GM13976 (cell line): ENCODE results near the gene OTOGL.

ENCODE experiments used
- DNase-seq: peaks from one replicate; pipeline ENCODE4 v3.0.0; 2012; ENCODE audit warnings: low spot score
- in situ Hi-C: fragments of 300-500 bp; cut with MboI; formaldehyde crosslinking; loops from one replicate; pipeline ENCODE4 v1.12.0; 2022; ENCODE audit warnings: low sequenced_read_pairs, mixed read lengths, inconsistent platforms; ENCODE audit not compliant: unreplicated experiment
- TF ChIP-seq, protein P1 (sequence below): IDR thresholded peaks from 2 replicates; pipeline ENCODE4 v1.5.1; 2012; ENCODE audit warnings: borderline replicate concordance, mild to moderate bottlenecking; ENCODE audit not compliant: insufficient read depth; ENCODE audit errors: extremely low read depth, missing control alignments, control extremely low read depth

Gene OTOGL

DNA sequence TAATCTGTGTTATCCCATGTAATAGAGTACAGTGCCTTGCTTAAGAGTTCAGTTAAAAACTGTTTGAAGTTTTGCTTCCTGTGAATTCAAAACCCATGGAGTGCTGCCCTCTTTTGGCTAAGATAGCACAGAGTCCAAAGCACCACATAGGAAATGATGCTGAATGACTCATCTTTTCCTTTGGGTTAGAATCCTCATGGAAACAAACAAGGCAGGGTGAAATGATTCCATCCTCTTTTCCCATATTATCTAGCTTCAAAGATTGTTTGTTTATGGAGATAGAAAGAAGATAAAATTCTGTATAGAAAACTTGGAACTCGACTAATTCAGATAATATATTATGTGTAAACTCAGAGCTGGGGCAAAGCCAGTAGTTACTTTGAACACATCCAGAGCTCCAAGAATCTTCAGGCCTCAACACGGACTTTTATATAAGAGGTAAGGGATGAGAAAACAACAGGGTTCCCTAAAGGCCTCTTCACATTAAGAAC is 87.4 kb downstream of the OTOGL start:
- in situ Hi-C loops: loop anchor here (25.0 kb wide), 2 partner anchors 424 to 624 kb away; no protein-coding TSS in a partner anchor
- DNase-seq: peak; percentile 30
- TF ChIP-seq, protein P1, sequence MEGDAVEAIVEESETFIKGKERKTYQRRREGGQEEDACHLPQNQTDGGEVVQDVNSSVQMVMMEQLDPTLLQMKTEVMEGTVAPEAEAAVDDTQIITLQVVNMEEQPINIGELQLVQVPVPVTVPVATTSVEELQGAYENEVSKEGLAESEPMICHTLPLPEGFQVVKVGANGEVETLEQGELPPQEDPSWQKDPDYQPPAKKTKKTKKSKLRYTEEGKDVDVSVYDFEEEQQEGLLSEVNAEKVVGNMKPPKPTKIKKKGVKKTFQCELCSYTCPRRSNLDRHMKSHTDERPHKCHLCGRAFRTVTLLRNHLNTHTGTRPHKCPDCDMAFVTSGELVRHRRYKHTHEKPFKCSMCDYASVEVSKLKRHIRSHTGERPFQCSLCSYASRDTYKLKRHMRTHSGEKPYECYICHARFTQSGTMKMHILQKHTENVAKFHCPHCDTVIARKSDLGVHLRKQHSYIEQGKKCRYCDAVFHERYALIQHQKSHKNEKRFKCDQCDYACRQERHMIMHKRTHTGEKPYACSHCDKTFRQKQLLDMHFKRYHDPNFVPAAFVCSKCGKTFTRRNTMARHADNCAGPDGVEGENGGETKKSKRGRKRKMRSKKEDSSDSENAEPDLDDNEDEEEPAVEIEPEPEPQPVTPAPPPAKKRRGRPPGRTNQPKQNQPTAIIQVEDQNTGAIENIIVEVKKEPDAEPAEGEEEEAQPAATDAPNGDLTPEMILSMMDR: peak; percentile 43

DNA sequence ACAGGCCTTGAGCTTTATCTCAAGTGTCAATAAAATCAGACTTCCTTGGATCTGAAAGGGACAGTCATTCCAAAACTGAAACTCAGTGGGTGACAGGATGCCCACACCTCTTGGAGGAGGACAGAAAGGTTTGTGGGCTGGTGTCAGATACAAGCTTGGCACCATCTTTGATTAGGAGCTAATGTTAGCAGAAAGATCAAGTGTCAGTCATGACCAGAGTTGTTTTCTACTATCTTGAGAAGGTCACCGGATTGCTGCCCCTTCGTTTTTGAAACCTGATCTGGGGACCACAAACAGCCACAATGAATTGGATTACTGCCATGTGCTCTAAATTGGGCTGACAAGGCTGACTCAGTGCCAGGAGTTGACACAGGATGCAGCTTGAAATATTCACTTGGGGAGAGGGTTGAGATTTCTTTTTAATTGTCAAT is 88.3 kb downstream of the OTOGL start:
- TF ChIP-seq, protein P1: no peak
- in situ Hi-C loops: loop anchor here (25.0 kb wide), 2 partner anchors 425 to 625 kb away; no protein-coding TSS in a partner anchor
- DNase-seq: peak; percentile 10

DNA sequence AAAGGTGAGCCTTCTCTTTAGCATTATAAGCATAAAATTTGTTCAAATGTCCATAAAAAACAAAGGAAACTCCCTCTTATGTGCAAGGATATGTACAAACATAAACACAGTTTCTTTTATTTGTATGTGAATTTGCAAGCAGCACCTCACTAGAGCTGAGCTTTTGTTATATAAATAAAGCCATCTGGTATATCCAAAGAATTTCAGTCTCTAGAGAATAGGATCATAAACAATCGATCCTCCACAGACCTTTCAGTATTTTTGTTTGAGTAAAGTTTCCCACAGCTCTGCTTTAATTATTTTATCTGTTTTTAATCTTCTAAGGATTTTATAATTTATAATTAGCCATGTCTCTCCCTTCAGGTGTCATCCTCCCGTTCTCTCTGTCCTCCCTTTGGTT is 89.2 kb downstream of the OTOGL start:
- in situ Hi-C loops: loop anchor here (25.0 kb wide), 2 partner anchors 426 to 626 kb away; no protein-coding TSS in a partner anchor
- TF ChIP-seq, protein P1: no peak
- DNase-seq: no peak

DNA sequence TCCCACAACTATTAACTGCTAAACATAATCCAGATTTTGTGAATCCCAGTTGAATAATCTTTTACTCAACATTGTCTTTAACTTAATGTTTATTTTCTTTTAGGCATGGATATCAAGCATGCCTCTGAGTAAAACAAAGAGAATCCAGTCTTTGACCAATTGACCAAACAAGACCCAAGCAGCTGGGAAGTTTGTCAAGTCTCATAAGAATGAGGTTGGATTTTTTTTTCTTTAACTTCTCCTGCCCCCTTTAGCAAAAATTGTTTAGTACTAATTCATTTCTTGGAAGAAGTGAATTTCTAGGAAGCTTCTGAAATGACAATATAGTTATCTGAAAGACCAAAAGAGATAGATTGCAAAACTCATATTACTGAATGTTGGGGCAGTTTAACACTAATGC is 89.9 kb downstream of the OTOGL start:
- in situ Hi-C loops: loop anchor here (25.0 kb wide), 2 partner anchors 427 to 627 kb away; no protein-coding TSS in a partner anchor
- no peak for DNase-seq
- TF ChIP-seq, protein P1: no peak

DNA sequence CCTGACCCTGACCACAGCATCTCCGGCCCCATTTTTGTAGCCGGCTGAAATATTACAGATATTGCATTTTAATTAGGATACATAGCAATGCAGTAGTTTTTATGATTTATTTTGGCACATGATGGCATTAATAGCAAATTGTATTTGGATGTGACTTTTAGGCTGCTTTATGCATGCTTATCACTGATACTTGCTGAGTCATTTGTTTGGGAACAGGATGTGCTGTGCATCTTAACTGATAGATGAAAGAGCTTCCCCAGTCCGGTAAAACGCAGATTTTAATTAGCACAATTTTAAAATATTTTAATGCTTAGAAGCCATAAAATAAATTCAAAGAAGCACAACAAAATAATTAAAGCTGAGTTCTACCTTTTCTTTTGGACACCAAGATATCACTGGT is 90.7 kb downstream of the OTOGL start:
- TF ChIP-seq, protein P1: no peak
- DNase-seq: no peak
- in situ Hi-C loops: loop anchor here (25.0 kb wide), 2 partner anchors 428 to 628 kb away; no protein-coding TSS in a partner anchor

DNA sequence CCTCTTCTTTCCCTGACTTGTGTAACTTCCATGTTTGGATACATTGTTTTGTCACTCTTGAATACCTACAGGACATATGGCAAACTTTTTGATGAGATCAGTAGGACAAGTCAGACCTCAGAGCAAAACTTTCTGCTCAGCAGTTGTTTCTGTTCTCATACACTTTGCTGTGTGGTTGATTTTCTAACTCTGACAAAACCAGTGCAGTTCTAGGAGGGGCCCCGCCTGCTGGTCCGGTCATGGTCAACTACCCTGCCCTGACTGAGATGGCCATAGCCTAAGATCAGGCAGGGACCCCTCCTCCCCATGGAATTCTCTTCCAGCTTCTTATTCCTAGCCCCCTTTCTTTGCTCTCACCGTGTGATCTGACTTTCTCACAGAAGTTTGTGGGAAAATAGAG is 92.8 kb downstream of the OTOGL start:
- TF ChIP-seq, protein P1: no peak
- in situ Hi-C loops: loop anchor here (25.0 kb wide), 2 partner anchors 430 to 630 kb away; no protein-coding TSS in a partner anchor
- DNase-seq: no peak

DNA sequence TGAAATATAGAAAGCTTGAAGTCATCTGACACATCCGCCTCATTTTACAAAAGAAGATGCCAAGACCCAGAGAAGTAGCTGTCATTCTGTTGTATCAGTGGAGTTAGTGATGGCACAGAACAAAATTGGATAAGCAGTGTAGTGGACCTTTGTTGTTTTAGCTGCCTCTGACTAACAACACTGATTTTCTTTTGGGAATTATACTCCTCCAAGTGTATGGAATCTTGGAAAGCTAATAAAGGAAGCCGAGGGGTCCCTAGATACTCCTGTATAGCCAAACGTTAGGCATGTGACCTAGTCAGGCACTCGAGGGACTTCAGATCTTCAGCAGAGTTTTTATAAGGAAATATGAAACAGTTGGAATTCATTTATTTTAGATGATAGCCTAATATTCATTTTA is 94.5 kb downstream of the OTOGL start:
- in situ Hi-C loops: loop anchor here (25.0 kb wide), 2 partner anchors 432 to 632 kb away; no protein-coding TSS in a partner anchor
- TF ChIP-seq, protein P1: no peak
- no peak for DNase-seq
